Urinary bladder (tissue), 4 donors: ENCODE results near the gene LIN28A. TPM values are rescaled to one million over a fixed set of nuclear protein-coding genes. Genes with fewer than 3 reads are reported as not detected.
A peak's percentile ranks its signal among the peaks of the same experiment; 100 is the strongest.

ENCODE experiments used
- DNase-seq: peaks from one replicate; pipeline ENCODE4 v3.0.0-alpha.2; 2015; ENCODE audit errors: extremely low spot score
- H3K27ac ChIP-seq: one replicate; pipeline ENCODE4 v1.5.1; 2013; ENCODE audit warnings: low read depth, mild to moderate bottlenecking, moderate library complexity
- H3K36me3 ChIP-seq: one replicate; pipeline ENCODE4 v1.6.1; 2013; ENCODE audit warnings: mild to moderate bottlenecking, moderate library complexity; ENCODE audit not compliant: insufficient read depth
- H3K4me1 ChIP-seq: one replicate; pipeline ENCODE4 v1.6.1; 2013; ENCODE audit warnings: mild to moderate bottlenecking, moderate library complexity; ENCODE audit not compliant: insufficient read depth
- H3K4me3 ChIP-seq: one replicate; pipeline ENCODE4 v1.5.1; 2013; ENCODE audit warnings: low read depth, low read length
- WGBS: extraction: QIAGEN DNeasy Blood & Tissue Kit; methylation state at CpG from one replicate; pipeline ENCODE4 v1.1.7; 2013; 5-methylcytosine and 5-hydroxymethylcytosine counted together
- polyA plus RNA-seq: library from polyadenylated mRNA; stranded (reverse); fragments of 200-250 nt; gene quantifications from one replicate; pipeline ENCODE4 v1.2.3, GENCODE V29; 2013
- total RNA-seq: library from RNA; depleted of rRNA; stranded (reverse); fragments of >200 nt; gene quantifications from one replicate; pipeline ENCODE4 v1.2.3, GENCODE V29; 2014
- donor health status: healthy with polysubstance abuse.
- donor health status: healthy.

The LIN28A gene
- total and polyA plus RNA-seq, 2 donors: not detected

GRCh38 chr1:26432793-26433192 lies 22.2 kb downstream of the LIN28A start:
- 49% methylated on average over 3 of the region's 3 CpGs for WGBS
- Histone ChIP-seq H3K4me1 (peaks cover 4% of the 10 kb centered on the region), H3K4me3 (peak overlapping the region; percentile 49), H3K27ac (no peak overlapping the region), H3K36me3 (peaks cover 3% of the 10 kb centered on the region)
- DNase-seq: no peak

GRCh38 chr1:26434161-26434752 lies 23.6 kb downstream of the LIN28A start:
- Histone ChIP-seq H3K27ac (no peak overlapping the region), H3K4me1 (peaks cover 4% of the 10 kb centered on the region), H3K4me3 (no peak overlapping the region), H3K36me3 (peaks cover 6% of the 10 kb centered on the region)
- DNase-seq: no peak

DNA sequence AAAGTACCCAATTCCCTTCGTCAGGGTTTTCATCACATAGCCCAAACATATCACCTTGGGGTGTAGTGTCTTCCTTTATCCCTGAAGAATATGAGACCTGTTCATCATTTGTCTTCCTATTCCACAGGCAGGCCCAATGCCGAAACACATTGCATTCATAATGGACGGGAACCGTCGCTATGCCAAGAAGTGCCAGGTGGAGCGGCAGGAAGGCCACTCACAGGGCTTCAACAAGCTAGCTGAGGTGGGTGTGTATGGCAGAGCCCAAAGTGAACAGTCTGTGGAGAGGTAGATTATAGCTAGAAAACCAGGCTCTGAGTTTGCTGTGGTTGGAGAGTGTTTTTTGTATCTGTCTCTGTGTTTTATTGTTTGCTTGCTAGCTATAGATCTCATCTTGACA lies 27.4 kb downstream of the LIN28A start:
- no peak for DNase-seq
- no peak overlapping the region for H3K27ac ChIP-seq
- peaks cover 4% of the 10 kb centered on the region for H3K4me1 ChIP-seq
- no peak overlapping the region for H3K4me3 ChIP-seq
- WGBS: 96% methylated on average over 6 of the region's 6 CpGs
- peaks cover 8% of the 10 kb centered on the region for H3K36me3 ChIP-seq

DNA sequence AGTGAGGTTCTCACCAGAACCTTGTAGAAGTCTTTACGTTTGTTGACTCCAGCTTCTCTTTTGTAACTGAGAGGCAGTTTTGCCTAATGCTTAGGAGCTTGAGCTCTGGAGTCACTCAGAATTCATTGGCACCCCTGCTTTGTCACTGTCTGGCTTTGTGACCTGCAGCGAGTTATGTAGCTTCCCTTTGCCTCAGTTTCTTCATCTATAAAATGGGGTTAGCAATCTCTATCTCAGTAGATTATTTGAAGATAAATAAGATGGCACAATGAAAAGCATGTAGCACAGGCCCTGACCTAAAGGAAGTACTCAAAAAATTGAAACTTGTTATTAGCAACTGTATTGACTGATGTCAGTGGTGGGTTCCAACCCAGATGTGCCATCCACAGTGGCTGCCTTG lies 29.6 kb downstream of the LIN28A start:
- WGBS: 96% methylated on average over 2 of the region's 2 CpGs
- no peak for DNase-seq
- H3K36me3 ChIP-seq: peaks cover 8% of the 10 kb centered on the region
- no peak overlapping the region for H3K27ac ChIP-seq
- H3K4me1 ChIP-seq: no peaks in the 10 kb centered on the region
- no peak overlapping the region for H3K4me3 ChIP-seq

GRCh38 chr1:26449868-26450267 lies 39.3 kb downstream of the LIN28A start:
- DNase-seq: no peak

DNA sequence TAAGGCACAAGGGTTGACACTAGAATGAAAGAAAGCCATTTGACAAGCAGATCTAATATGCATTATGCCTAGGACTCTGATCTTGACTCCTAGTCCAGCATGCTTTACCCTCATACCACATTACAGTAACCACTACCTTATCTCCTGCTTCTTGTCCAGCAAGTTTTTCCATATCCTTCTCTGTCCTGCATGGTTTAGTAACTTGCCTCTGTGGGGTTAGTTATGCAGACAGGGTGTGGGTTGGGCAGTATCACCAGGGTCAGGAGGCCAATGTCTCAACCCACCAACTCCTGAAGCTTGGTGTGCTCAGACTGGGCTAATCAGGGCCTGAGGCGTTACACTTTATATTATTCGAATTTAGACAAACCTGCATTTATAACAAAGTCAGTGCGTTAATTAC lies 40.3 kb downstream of the LIN28A start:
- peaks cover 3% of the 10 kb centered on the region for H3K36me3 ChIP-seq

More at GRCh38 chr1:26449868-26450267, 39.3 kb downstream of the LIN28A start:
- H3K4me1 ChIP-seq: no peaks in the 10 kb centered on the region
- 87% methylated on average over 3 of the region's 3 CpGs for WGBS
- no peak overlapping the region for H3K4me3 ChIP-seq
- H3K27ac ChIP-seq: no peak overlapping the region
- H3K36me3 ChIP-seq: peaks cover 3% of the 10 kb centered on the region

DNA sequence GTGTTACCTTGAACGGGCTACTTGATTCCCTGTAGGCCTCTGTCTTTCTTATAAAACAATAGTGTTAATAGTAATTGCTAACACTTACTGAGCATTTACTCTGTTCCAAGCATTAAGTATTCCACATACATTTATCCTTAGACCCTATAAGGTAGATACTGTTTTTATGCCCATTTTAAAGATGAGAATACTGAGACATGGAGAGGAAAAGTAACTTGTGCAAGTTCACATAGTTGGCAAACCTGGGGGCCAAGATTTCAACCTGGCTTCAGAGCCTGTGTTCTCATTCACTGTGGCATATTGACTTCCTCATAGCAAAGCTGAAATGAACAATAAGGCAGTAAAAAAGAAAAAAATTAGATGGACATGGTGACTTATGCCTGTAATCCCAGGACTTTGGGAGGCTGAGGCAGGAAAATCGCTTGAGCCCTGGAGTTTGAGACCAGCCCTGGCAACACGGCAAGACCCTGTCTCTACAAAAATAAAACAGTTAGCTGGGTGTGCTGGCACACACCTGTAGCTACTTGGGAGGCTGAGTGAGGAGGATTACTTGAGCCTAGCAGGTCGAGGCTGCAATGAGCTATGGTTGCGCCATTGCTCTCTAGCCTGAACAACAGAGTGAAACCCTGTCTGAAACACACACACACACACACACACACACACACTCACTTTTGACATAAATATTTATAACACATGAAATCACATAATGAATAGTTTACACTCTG lies 42.0 kb downstream of the LIN28A start:
- DNase-seq: no peak
- H3K4me3 ChIP-seq: no peak overlapping the region
- no peak overlapping the region for H3K27ac ChIP-seq
- H3K36me3 ChIP-seq: no peaks in the 10 kb centered on the region
- no peaks in the 10 kb centered on the region for H3K4me1 ChIP-seq
- 93% methylated on average over 5 of the region's 5 CpGs for WGBS

More for the DNA sequence above, 40.3 kb downstream of the LIN28A start:
- Histone ChIP-seq H3K4me1 (no peaks in the 10 kb centered on the region), H3K4me3 (no peak overlapping the region), H3K27ac (no peak overlapping the region)
- DNase-seq: no peak
- 93% methylated on average over 3 of the region's 3 CpGs for whole genome bisulfite sequencing

DNA sequence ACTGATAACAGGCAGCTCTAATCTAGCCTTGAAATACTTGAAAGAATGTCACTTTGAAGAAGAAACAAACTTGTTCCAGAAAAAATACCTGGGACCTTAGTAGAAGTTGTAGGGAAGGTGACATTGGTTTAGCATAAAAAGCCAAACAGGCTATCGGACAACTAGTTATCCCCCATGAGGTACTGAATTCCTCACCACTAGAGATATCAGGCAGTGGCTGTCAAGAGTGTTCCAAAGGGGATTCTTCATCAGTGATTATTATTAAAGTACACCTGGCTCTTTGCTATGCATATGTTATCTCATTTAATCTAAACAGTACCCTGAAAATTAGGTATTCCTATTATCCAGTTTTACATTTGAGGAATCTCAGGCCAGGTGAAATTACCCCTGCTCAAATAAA lies 48.5 kb downstream of the LIN28A start:
- Histone ChIP-seq H3K27ac (no peak overlapping the region), H3K4me1 (no peaks in the 10 kb centered on the region), H3K36me3 (peaks cover 8% of the 10 kb centered on the region), H3K4me3 (no peak overlapping the region)
- 89% methylated on average over 1 of the region's 1 CpG for WGBS
- DNase-seq: no peak

- WGBS: 67% methylated on average over 3 of the region's 3 CpGs
- DNase-seq: no peak
- Histone ChIP-seq H3K4me1 (no peaks in the 10 kb centered on the region), H3K27ac (no peak overlapping the region), H3K4me3 (no peak overlapping the region), H3K36me3 (peaks cover 8% of the 10 kb centered on the region)
Measured at GRCh38 chr1:26459573-26460031, 49.0 kb downstream of the LIN28A start.

DNA sequence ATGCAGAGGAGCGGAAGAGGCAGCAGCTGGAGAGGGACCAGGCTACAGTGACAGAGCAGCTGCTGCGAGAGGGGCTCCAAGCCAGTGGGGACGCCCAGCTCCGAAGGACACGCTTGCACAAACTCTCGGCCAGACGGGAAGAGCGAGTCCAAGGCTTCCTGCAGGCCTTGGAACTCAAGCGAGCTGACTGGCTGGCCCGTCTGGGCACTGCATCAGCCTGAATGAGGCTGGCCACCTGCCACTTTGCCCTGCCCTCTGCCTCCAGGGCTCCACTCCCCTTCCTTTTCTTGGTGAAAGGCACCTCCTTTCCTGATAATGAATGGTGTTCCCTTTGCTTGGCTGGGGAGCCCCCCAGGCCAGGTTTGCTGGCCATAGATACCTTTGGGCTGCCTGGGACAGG lies 58.3 kb downstream of the LIN28A start:
- Histone ChIP-seq H3K4me1 (no peaks in the 10 kb centered on the region), H3K4me3 (no peak overlapping the region), H3K27ac (no peak overlapping the region), H3K36me3 (no peaks in the 10 kb centered on the region)
- no peak for DNase-seq
- 75% methylated on average over 10 of the region's 10 CpGs for WGBS

- 91% methylated on average over 5 of the region's 5 CpGs for WGBS
- no peaks in the 10 kb centered on the region for H3K4me1 ChIP-seq
- H3K4me3 ChIP-seq: no peak overlapping the region
- peaks cover 2% of the 10 kb centered on the region for H3K36me3 ChIP-seq
- no peak for DNase-seq
- H3K27ac ChIP-seq: no peak overlapping the region
Measured at GRCh38 chr1:26469558-26469957, 58.9 kb downstream of the LIN28A start.

GRCh38 chr1:26470878-26471497 lies 60.4 kb downstream of the LIN28A start:
- peaks cover 3% of the 10 kb centered on the region for H3K36me3 ChIP-seq
- no peak overlapping the region for H3K27ac ChIP-seq
- WGBS: 39% methylated on average over 14 of the region's 14 CpGs
- DNase-seq: no peak
- no peaks in the 10 kb centered on the region for H3K4me1 ChIP-seq
- H3K4me3 ChIP-seq: no peak overlapping the region

DNA sequence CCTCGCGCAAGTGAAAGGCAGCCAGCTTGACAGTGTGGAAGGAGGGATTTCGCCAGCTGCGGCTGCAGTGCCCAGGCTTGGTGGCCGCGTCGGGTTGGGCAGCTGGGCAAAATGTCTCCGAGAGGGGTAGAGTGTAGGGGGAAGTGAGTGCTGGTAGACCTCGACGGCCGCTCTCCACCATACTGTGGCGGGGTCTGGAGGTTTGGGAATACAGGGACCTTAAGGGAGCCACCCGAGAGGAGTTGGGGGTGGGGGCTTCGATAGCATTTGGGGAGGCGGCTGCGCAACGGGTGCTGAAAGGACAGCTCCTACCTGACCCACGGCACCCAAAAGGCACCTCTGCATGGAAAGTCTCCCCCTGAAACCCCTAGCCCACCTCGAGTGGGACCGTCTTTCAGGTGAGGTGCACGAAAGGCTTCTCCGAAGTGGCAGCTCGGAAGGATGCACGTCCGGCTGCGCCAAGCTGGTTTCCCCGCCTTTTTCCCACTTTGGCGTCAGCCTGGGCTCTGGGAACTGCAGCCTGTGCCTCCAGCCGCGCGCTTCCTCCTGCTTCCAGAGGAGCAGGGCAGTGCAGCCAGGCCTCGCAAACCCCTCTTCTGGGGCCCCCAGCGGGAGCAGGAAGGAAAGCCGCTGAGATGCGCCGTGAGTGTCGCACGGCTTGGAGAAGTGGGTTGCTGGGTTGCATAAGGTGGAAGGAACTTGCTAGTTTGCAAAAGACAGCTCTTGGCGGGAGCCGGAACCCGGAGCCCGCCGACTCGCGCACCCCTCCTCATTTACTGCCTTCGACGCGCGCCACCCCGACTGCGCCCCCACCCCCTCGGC lies 61.1 kb downstream of the LIN28A start:
- under 1% methylated on average over 52 of the region's 52 CpGs for WGBS
- Histone ChIP-seq H3K4me3 (peak overlapping the region; percentile 86), H3K27ac (no peak overlapping the region), H3K36me3 (peaks cover 3% of the 10 kb centered on the region), H3K4me1 (no peaks in the 10 kb centered on the region)
- peak; percentile 54 for DNase-seq
